GM12891 (cell line): ENCODE results near the gene PRAMEF10.

Experiments
- PAX5 ChIP-seq: IDR thresholded peaks from 2 replicates; pipeline ENCODE4 v1.6.1; 2011; ENCODE audit warnings: low read length, moderate library complexity, mild to moderate bottlenecking; ENCODE audit not compliant: insufficient read depth, severe bottlenecking
- POLR2A ChIP-seq: IDR thresholded peaks from 2 replicates; pipeline ENCODE4 v1.6.1; 2011; ENCODE audit warnings: low read depth, low read length, control low read depth
- POLR2AphosphoS5 ChIP-seq: IDR thresholded peaks from 2 replicates; pipeline ENCODE4 v1.6.1; 2011; ENCODE audit warnings: low read depth, low read length, control low read depth
- POU2F2 ChIP-seq: IDR thresholded peaks from 2 replicates; pipeline ENCODE4 v1.6.1; 2011; ENCODE audit warnings: low read depth, mild to moderate bottlenecking, control low read depth, low read length, moderate library complexity
- SPI1 ChIP-seq: IDR thresholded peaks from 2 replicates; pipeline ENCODE4 v1.6.1; 2011; ENCODE audit warnings: low read depth, low read length, control low read depth
- TAF1 ChIP-seq: IDR thresholded peaks from 2 replicates; pipeline ENCODE4 v1.6.1; 2011; ENCODE audit warnings: low read depth, low read length, control low read depth

DNA sequence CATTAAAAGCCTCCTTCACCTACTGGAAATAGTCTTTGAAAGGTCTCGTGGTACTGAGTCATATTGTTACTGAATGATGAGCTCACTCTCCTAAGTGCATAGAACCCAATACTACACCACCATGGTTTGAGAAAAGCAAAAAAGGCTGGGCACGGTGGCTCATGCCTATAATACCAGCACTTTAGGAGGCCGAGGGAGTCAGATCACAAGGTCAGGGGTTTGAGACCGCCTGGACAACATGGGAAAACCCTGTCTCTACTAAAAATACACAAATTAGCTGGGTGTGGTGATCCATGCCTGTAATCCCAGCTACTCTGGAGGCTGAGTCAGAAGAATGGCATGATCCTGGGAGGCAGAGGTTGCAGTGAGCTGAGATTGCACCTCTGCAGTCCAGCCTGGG lies 46.3 kb downstream of the PRAMEF10 start:
- TF ChIP-seq POLR2A = no peak
- TF ChIP-seq TAF1 = no peak
- TF ChIP-seq PAX5 = no peak
- TF ChIP-seq POLR2AphosphoS5 = no peak
- TF ChIP-seq SPI1 = no peak
- no peak for TF ChIP-seq POU2F2
